ENCODE measurements around the gene CRELD1. TPM values are rescaled to one million over a fixed set of nuclear protein-coding genes. Genes with fewer than 3 reads are reported as not detected.

CRELD1 gene
- total and polyA plus RNA-seq, 9 of the 15 experiments (the other 6 are each of a cell fraction or from before 2014, with no cell fraction given): 3.3 to 25.8 (median 16.5) TPM

- TF ChIP-seq CEBPG (CRISPR knock-in tag; IDR thresholded peaks at IDR 0.05) (no peak), CEBPG (tag; conservative IDR thresholded peaks at IDR 0.05 in 1 of 2, IDR thresholded peaks at IDR 0.05 in 1 of 2) (no peak), EP400 (IDR thresholded peaks at IDR 0.05) (peak; percentile 60; the same call in 1 of the 2 replicates), MYNN (IDR thresholded peaks at IDR 0.05) (peak; percentile 69; the same call in 1 of the 2 replicates), MYNN (CRISPR knock-in tag; IDR thresholded peaks at IDR 0.05) (no peak), DPF2 (IDR thresholded peaks at IDR 0.05) (peak; percentile 96), ZNF140 (CRISPR knock-in tag; IDR thresholded peaks at IDR 0.05) (no peak), SRSF9 (IDR thresholded peaks at IDR 0.05; ENCODE audit: borderline replicate concordance, low read depth, low read length) (no peak), FIP1L1 (IDR thresholded peaks at IDR 0.05; ENCODE audit: low read depth, low read length, poor library complexity, severe bottlenecking) (no peak), MCM2 (IDR thresholded peaks at IDR 0.05; ENCODE audit: low read depth) (no peak), EZH2 (IDR thresholded peaks at IDR 0.05; ENCODE audit: borderline replicate concordance, low read depth, low read length) (no peak; the same call in 1 of the 2 replicates), FOXK1 (CRISPR knock-in tag; IDR thresholded peaks at IDR 0.05; ENCODE audit: borderline replicate concordance) (no peak), STAT6 (CRISPR knock-in tag; IDR thresholded peaks at IDR 0.05) (no peak), ARID2 (IDR thresholded peaks at IDR 0.05) (no peak), U2AF2 (optimal IDR thresholded peaks at IDR 0.05; ENCODE audit: low read depth, low read length) (no peak), ZNF668 (CRISPR knock-in tag; IDR thresholded peaks at IDR 0.05) (0 out of 2 replicates have a peak, but pooled peaks have one; percentile 64), CBFA2T2 (conservative IDR thresholded peaks at IDR 0.05) (peak; percentile 94), RBBP5 (IDR thresholded peaks at IDR 0.05; ENCODE audit: borderline replicate concordance, insufficient read depth, low read length, poor library complexity, severe bottlenecking) (no peak), RFX5 (IDR thresholded peaks at IDR 0.05; ENCODE audit: low read depth, low read length) (no peak), SRF (CRISPR knock-in tag; IDR thresholded peaks at IDR 0.05) (no peak), TCF3 (CRISPR knock-in tag; IDR thresholded peaks at IDR 0.05) (peak; percentile 96), RBM25 (IDR thresholded peaks at IDR 0.05; ENCODE audit: low read depth, low read length, severe bottlenecking) (no peak), ZMIZ1 (IDR thresholded peaks at IDR 0.05; ENCODE audit: low read depth in 2 of 2, low read length in 2 of 2) (peak in 1 of 2 experiments; percentile 77; a peak in 2 of 4 replicates)
Measured at GRCh38 chr3:9978710-9979305, 45.2 kb downstream of the CRELD1 start (continued).
